ENCODE results near the gene SERINC5. TPM values are rescaled to one million over a fixed set of nuclear protein-coding genes. Genes with fewer than 3 reads are reported as not detected.

Gene SERINC5
- total RNA-seq, 4 donors from 2014 or later, result 9.5 to 54.5 (median 22.4) TPM

DNA sequence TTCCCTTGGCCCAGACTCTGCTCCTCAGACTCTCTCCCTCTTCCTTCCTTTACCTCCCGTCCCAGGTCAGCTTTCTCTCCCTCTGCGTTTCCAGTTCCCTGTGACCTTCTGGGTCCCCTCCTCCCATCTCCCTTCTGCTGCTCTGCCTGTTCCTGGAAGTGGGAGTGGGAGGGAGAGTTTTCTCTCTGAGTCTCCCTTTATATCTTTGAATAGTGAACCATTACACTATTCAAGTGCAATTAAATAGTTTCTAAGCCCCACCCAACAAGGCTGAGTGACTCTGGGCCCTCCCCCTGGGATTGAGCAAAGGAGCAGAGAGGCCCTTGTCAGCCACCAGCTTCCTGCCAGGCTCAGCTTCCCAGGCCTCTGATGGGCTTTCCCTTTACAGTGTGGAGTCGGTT lies 185.9 kb downstream of the SERINC5 start:
- no peaks in the 10 kb centered on the region for H3K4me1 ChIP-seq
- TF ChIP-seq, protein P1, sequence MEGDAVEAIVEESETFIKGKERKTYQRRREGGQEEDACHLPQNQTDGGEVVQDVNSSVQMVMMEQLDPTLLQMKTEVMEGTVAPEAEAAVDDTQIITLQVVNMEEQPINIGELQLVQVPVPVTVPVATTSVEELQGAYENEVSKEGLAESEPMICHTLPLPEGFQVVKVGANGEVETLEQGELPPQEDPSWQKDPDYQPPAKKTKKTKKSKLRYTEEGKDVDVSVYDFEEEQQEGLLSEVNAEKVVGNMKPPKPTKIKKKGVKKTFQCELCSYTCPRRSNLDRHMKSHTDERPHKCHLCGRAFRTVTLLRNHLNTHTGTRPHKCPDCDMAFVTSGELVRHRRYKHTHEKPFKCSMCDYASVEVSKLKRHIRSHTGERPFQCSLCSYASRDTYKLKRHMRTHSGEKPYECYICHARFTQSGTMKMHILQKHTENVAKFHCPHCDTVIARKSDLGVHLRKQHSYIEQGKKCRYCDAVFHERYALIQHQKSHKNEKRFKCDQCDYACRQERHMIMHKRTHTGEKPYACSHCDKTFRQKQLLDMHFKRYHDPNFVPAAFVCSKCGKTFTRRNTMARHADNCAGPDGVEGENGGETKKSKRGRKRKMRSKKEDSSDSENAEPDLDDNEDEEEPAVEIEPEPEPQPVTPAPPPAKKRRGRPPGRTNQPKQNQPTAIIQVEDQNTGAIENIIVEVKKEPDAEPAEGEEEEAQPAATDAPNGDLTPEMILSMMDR (IDR thresholded peaks at IDR 0.05), result no peak
- no peak for TF ChIP-seq POLR2A (IDR thresholded peaks at IDR 0.05)
- no peak for DNase-seq
- no peaks in the 10 kb centered on the region for H3K36me3 ChIP-seq
- no peaks in the 10 kb centered on the region for H3K9me3 ChIP-seq
- intact Hi-C loops (cut with DNase I; ENCODE audit: low total_unique reads), result no loop called here
- H3K27ac ChIP-seq, result no peak overlapping the region
- H3K4me3 ChIP-seq, result no peak overlapping the region
- no peaks in the 10 kb centered on the region for H3K27me3 ChIP-seq

DNA sequence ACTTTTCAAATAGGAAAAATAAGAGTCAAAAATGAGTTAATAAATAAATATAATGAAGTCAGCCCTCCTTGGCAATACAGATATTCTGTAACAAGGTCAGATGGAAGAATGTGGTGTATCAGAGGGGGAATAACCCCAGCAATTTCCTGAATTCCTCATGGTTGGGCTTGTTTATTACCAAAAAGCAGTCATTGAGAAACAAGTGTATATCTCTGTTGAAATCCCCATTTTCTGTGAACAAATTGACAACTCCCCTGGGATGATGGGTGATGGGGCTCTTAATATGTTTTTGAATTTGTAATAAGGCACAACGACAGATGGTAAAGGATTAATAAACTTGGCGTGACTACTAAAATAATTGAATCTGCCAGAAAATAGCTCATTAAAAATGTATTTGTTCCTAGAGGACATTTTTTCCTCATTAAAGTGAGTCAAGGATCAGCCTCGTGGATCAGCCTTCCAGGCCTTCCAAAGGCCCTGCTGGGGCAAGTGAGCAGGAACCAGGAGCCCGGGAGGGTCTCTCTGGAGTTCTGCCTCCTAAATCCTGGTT lies 186.5 kb downstream of the SERINC5 start:
- no peak overlapping the region for H3K4me3 ChIP-seq
- H3K27ac ChIP-seq, result no peak overlapping the region
- H3K4me1 ChIP-seq, result no peaks in the 10 kb centered on the region
- intact Hi-C loops (cut with DNase I; ENCODE audit: low total_unique reads), result no loop called here
- H3K36me3 ChIP-seq, result no peaks in the 10 kb centered on the region
- DNase-seq, result no peak
- H3K27me3 ChIP-seq, result no peaks in the 10 kb centered on the region
- TF ChIP-seq, protein P1 (IDR thresholded peaks at IDR 0.05), result no peak
- TF ChIP-seq POLR2A (IDR thresholded peaks at IDR 0.05), result no peak
- H3K9me3 ChIP-seq, result no peaks in the 10 kb centered on the region

DNA sequence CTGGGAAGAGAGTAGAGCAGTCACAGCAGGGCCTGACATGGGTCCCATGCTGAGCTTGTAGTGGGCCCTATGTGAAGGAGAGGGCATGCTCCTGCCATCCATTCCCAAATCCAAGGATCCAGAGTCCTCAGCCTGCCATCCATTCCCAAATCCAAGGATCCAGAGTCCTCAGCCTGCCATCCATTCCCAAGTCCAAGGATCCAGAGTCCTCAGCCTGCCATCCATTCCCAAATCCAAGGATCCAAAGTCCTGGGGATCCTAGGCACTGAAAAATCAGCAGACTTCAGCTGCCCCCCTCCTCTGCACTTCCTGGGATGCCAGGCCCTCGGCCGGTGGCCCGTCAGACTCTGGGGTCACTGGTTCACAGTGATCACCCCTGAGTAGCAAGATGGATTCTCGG lies 187.1 kb downstream of the SERINC5 start:
- Histone ChIP-seq H3K4me3 (no peak overlapping the region), H3K9me3 (no peaks in the 10 kb centered on the region), H3K27me3 (no peaks in the 10 kb centered on the region), H3K27ac (no peak overlapping the region), H3K4me1 (no peaks in the 10 kb centered on the region), H3K36me3 (no peaks in the 10 kb centered on the region)
- TF ChIP-seq, protein P1 (IDR thresholded peaks at IDR 0.05), result no peak
- TF ChIP-seq POLR2A (IDR thresholded peaks at IDR 0.05), result no peak
- no peak for DNase-seq
- intact Hi-C loops (cut with DNase I; ENCODE audit: low total_unique reads), result no loop called here

DNA sequence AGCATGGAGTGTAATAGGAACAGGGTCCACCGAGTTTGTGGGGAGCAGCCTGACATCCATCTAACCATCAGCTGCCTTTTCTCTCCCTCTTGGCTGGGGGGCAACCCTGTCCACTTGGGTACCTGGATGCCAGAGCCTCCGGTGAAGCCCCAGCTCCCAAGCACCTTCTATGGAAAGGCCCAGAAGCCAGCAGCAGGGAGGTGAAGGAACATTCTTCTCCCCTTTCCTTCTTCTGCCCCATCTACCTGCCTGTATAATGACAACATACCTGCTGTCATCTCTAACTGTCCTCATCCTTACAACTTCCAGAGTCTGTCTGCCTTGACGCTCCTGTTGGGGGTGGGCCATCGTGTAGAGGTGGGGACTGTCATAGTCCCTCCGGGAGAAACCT lies 187.6 kb downstream of the SERINC5 start:
- no peaks in the 10 kb centered on the region for H3K4me1 ChIP-seq
- no peak overlapping the region for H3K4me3 ChIP-seq
- H3K36me3 ChIP-seq, result no peaks in the 10 kb centered on the region
- no peaks in the 10 kb centered on the region for H3K9me3 ChIP-seq
- H3K27ac ChIP-seq, result no peak overlapping the region
- DNase-seq, result no peak
- intact Hi-C loops (cut with DNase I; ENCODE audit: low total_unique reads), result no loop called here
- no peak for TF ChIP-seq POLR2A (IDR thresholded peaks at IDR 0.05)
- H3K27me3 ChIP-seq, result no peaks in the 10 kb centered on the region

DNA sequence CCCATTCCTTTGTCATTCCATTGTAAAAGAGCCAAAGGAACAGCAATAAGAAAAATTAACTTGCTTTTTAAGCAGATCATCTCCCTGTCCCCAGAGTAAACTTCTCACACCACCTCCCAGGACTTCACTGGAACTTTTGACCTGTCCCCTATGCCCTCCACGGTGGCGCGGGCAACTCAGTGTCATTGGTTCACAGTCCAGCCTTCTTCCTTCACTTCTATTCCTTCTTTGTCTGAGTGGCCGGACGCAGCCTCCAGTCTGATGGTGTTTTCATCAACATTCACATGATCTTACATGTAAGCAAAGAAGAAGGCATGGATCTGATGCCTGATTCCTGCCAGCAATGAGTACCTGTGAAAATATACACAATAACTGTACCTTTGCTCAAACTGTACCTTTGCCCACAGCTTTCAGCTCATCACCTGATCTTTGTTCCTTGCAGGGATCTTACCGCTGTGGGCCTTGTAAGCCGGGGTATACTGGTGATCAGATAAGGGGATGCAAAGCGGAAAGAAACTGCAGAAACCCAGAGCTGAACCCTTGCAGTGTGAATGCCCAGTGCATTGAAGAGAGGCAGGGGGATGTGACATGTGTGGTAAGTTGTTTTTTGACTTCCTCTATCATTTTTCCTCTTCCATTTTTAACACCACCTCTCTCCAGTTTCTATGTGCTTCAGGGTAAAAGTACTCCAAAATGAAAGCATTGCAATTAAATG lies 188.2 kb downstream of the SERINC5 start:
- Histone ChIP-seq H3K9me3 (no peaks in the 10 kb centered on the region), H3K27ac (no peak overlapping the region), H3K4me3 (no peak overlapping the region), H3K27me3 (no peaks in the 10 kb centered on the region), H3K36me3 (no peaks in the 10 kb centered on the region), H3K4me1 (no peaks in the 10 kb centered on the region)
- TF ChIP-seq, protein P1 (IDR thresholded peaks at IDR 0.05), result no peak
- no peak for TF ChIP-seq POLR2A (IDR thresholded peaks at IDR 0.05)
- DNase-seq, result no peak
- intact Hi-C loops (cut with DNase I; ENCODE audit: low total_unique reads), result no loop called here
